Keratinocyte (primary cell): ENCODE measurements around the gene FNDC3B. TPM values are rescaled to one million over a fixed set of nuclear protein-coding genes. Genes with fewer than 3 reads are reported as not detected.

Experiments
- DNase-seq: peaks from one replicate; pipeline ENCODE4 v3.0.0-alpha.2; 2011; ENCODE audit warnings: low read depth, missing footprints, low spot score
- FAIRE-seq: peaks from 2 replicates; lab custom pipeline; 2011; peaks lifted over from hg19 to GRCh38; lab: Jason Lieb, UNC
- H2AFZ ChIP-seq: 2 replicates; pipeline ENCODE4 v1.6.0; 2012; ENCODE audit warnings: low read length, control low read depth, inconsistent platforms; ENCODE audit not compliant: control insufficient read depth
- H3K27ac ChIP-seq: 2 replicates; pipeline ENCODE4 v1.5.1; 2011; ENCODE audit warnings: low read length; ENCODE audit not compliant: control insufficient read depth, insufficient read depth
- H3K27me3 ChIP-seq: 3 replicates; pipeline ENCODE4 v1.6.0; 2011; ENCODE audit warnings: low read length; ENCODE audit not compliant: control insufficient read depth, insufficient read depth; ENCODE audit errors: extremely low read depth
- H3K36me3 ChIP-seq, 2 experiments: 2 replicates in 1 of 2; 3 replicates in 1 of 2; pipeline ENCODE4 v1.5.1; 2011; ENCODE audit warnings: low read length in 2 of 2, mild to moderate bottlenecking in 1 of 2; ENCODE audit not compliant: control insufficient read depth in 2 of 2, insufficient read depth in 2 of 2; ENCODE audit errors: extremely low read depth in 1 of 2
- H3K4me1 ChIP-seq: 3 replicates; pipeline ENCODE4 v1.5.1; 2011; ENCODE audit warnings: low read length; ENCODE audit not compliant: control insufficient read depth, insufficient read depth; ENCODE audit errors: extremely low read depth
- H3K4me2 ChIP-seq: 3 replicates; pipeline ENCODE4 v1.6.0; 2011; ENCODE audit warnings: low read depth, low read length; ENCODE audit not compliant: control insufficient read depth, insufficient read depth; ENCODE audit errors: extremely low read depth
- H3K4me3 ChIP-seq, 3 experiments: fragments of 200-600 bp in 1 of 3; sonication (generic) in 1 of 3; 2 replicates in 2 of 3; 3 replicates in 1 of 3; pipeline ENCODE4 v1.5.1; 2011 to 2016; ENCODE audit warnings: low read length in 3 of 3, mild to moderate bottlenecking in 3 of 3, control low read depth in 2 of 3, inconsistent platforms in 1 of 3, low read depth in 1 of 3, mixed read lengths in 1 of 3, mixed run types in 1 of 3, moderate library complexity in 1 of 3; ENCODE audit not compliant: control insufficient read depth in 2 of 3, insufficient read depth in 2 of 3; ENCODE audit errors: extremely low read depth in 1 of 3
- H3K79me2 ChIP-seq: 2 replicates; pipeline ENCODE4 v1.6.0; 2012; ENCODE audit warnings: low read length; ENCODE audit not compliant: control insufficient read depth, insufficient read depth
- H3K9ac ChIP-seq: 3 replicates; pipeline ENCODE4 v1.6.0; 2011; ENCODE audit warnings: low read length; ENCODE audit not compliant: control insufficient read depth, insufficient read depth; ENCODE audit errors: extremely low read depth
- H3K9me1 ChIP-seq: 3 replicates; pipeline ENCODE4 v1.6.0; 2011; ENCODE audit warnings: low read length; ENCODE audit not compliant: control insufficient read depth, insufficient read depth; ENCODE audit errors: extremely low read depth
- H3K9me3 ChIP-seq: 2 replicates; pipeline ENCODE4 v1.5.1; 2012; ENCODE audit warnings: low read depth, low read length; ENCODE audit not compliant: control insufficient read depth
- H4K20me1 ChIP-seq: 3 replicates; pipeline ENCODE4 v1.6.0; 2011; ENCODE audit warnings: low read length; ENCODE audit not compliant: control insufficient read depth, insufficient read depth; ENCODE audit errors: extremely low read depth
- EZH2 ChIP-seq: IDR thresholded peaks from one replicate; pipeline ENCODE4 v1.6.1; 2012; ENCODE audit warnings: inconsistent platforms, mild to moderate bottlenecking, low read length, moderate library complexity
- dilution Hi-C: fragments of 300-500 bp; cut with MboI; formaldehyde crosslinking; loops from one replicate; pipeline ENCODE4 v1.7.0; 2020; ENCODE audit warnings: low sequenced_read_pairs; ENCODE audit not compliant: extremely low pct_ligation_motif_present
- polyA plus RNA-seq, 5 experiments: library from polyadenylated mRNA; depleted of rRNA in 3 of 5; stranded (reverse) in 3 of 5; stranded (forward) in 1 of 5; unstranded in 1 of 5; fragments of >200 nt; gene quantifications; 1 replicate in 1 of 5; 2 replicates in 3 of 5; 3 replicates in 1 of 5; pipeline versions ENCODE4 v1.2.1 to v1.2.3, GENCODE V29; 2011 to 2012; ENCODE audit warnings: missing spikeins in 2 of 5, low read depth in 1 of 5, low replicate concordance in 1 of 5
- TF ChIP-seq, protein P1 (sequence below), 3 experiments: IDR thresholded peaks in 1 of 3; conservative IDR thresholded peaks in 1 of 3; optimal IDR thresholded peaks in 1 of 3; 2 replicates in 2 of 3; 3 replicates in 1 of 3; pipeline versions ENCODE3 to v1.5.1; 2011; ENCODE audit warnings: low read length in 3 of 3, mild to moderate bottlenecking in 3 of 3, moderate library complexity in 2 of 3, control low read depth in 1 of 3, inconsistent platforms in 1 of 3; ENCODE audit not compliant: insufficient read depth in 2 of 3; ENCODE audit errors: extremely low read depth in 1 of 3

Gene FNDC3B
- polyA plus RNA-seq, 1 donor (not counting 4 experiments of a cell fraction or from before 2014, with no cell fraction given) = 31.4 TPM

DNA sequence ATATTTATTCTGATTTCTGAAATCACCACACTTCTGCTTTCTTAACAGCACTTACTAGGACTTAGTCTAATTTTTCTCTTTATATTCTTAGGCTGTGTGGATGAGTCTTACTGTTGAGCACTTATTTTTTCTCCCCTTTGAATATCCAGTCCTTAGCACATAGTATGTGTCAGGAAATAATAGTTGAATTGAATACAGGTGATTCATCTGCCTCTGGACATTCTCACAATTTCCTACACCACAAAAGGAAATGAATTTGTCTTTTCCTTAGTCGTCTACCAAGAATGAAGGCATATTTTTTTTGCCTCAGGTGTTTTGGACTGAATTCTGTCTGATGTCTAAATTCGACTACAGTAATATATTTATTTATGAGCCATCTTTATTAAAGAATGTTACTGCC lies 204.6 kb downstream of the FNDC3B start:
- dilution Hi-C loops = no loop called here
- peaks cover 12% of the 10 kb centered on the region in 2 experiments for H3K36me3 ChIP-seq
- DNase-seq = peak; percentile 42

GRCh38 chr3:172245241-172245640 lies 205.9 kb downstream of the FNDC3B start:
- Histone ChIP-seq H3K36me3 (peaks cover 11 to 12% of the 10 kb centered on the region in 2 experiments), H3K4me2 (no peak overlapping the region), H3K27me3 (no peaks in the 10 kb centered on the region), H2AFZ (no peak overlapping the region), H3K79me2 (peaks cover 25% of the 10 kb centered on the region), H3K4me3 (no peak overlapping the region), H3K27ac (no peak overlapping the region), H3K9me3 (peaks cover 10% of the 10 kb centered on the region), H3K9ac (no peak overlapping the region), H3K9me1 (peaks cover 3% of the 10 kb centered on the region), H4K20me1 (no peaks in the 10 kb centered on the region), H3K4me1 (peaks cover 24% of the 10 kb centered on the region)
- dilution Hi-C loops = no loop called here
- TF ChIP-seq EZH2 = no peak
- TF ChIP-seq, protein P1, sequence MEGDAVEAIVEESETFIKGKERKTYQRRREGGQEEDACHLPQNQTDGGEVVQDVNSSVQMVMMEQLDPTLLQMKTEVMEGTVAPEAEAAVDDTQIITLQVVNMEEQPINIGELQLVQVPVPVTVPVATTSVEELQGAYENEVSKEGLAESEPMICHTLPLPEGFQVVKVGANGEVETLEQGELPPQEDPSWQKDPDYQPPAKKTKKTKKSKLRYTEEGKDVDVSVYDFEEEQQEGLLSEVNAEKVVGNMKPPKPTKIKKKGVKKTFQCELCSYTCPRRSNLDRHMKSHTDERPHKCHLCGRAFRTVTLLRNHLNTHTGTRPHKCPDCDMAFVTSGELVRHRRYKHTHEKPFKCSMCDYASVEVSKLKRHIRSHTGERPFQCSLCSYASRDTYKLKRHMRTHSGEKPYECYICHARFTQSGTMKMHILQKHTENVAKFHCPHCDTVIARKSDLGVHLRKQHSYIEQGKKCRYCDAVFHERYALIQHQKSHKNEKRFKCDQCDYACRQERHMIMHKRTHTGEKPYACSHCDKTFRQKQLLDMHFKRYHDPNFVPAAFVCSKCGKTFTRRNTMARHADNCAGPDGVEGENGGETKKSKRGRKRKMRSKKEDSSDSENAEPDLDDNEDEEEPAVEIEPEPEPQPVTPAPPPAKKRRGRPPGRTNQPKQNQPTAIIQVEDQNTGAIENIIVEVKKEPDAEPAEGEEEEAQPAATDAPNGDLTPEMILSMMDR (optimal IDR thresholded peaks at IDR 0.05 in 1 of 3, IDR thresholded peaks at IDR 0.05 in 1 of 3, conservative IDR thresholded peaks at IDR 0.05 in 1 of 3; ENCODE audit: extremely low read depth in 1 of 3, insufficient read depth in 2 of 3, low read length in 3 of 3) = no peak
- FAIRE-seq (no peak), DNase-seq (no peak)

More for the DNA sequence above, 204.6 kb downstream of the FNDC3B start:
- peak; percentile 23 for FAIRE-seq
- Histone ChIP-seq H3K27me3 (no peaks in the 10 kb centered on the region), H3K4me2 (peak overlapping the region; percentile 31), H3K4me3 (no peak overlapping the region), H4K20me1 (no peaks in the 10 kb centered on the region), H3K9me1 (peaks cover 5% of the 10 kb centered on the region), H2AFZ (no peak overlapping the region), H3K27ac (peak overlapping the region; percentile 44), H3K79me2 (peaks cover 28% of the 10 kb centered on the region), H3K4me1 (peaks cover 21% of the 10 kb centered on the region), H3K9ac (no peak overlapping the region), H3K9me3 (peaks cover 10% of the 10 kb centered on the region)
- TF ChIP-seq, protein P1 (optimal IDR thresholded peaks at IDR 0.05 in 1 of 3, IDR thresholded peaks at IDR 0.05 in 1 of 3, conservative IDR thresholded peaks at IDR 0.05 in 1 of 3; ENCODE audit: extremely low read depth in 1 of 3, insufficient read depth in 2 of 3, low read length in 3 of 3) = no peak
- no peak for TF ChIP-seq EZH2
